ENCODE measurements around the gene DGKA. TPM values are rescaled to one million over a fixed set of nuclear protein-coding genes. Genes with fewer than 3 reads are reported as not detected.

Gene DGKA
- total and polyA plus RNA-seq, 4 donors = 41.4 to 86.5 (median 79.8) TPM

- no peaks in the 10 kb centered on the region for H3K36me3 ChIP-seq (ENCODE audit: control insufficient read depth in 1 of 2, insufficient read depth in 2 of 2, low read length in 1 of 2)
- ATAC-seq (ENCODE audit: low FRiP score) (no peak), DNase-seq (no peak)
- no peaks in the 10 kb centered on the region for H3K4me1 ChIP-seq (ENCODE audit: control insufficient read depth in 1 of 2, insufficient read depth in 2 of 2, low read length in 2 of 2)
- no peak overlapping the region for H3K4me3 ChIP-seq (ENCODE audit: low read length in 2 of 2)
- intact Hi-C loops (cut with DNase I) = loop anchor here in 1 of 2 donors (10.0 kb wide), 1 partner anchor 235 kb away; no protein-coding TSS in a partner anchor
- H3K9me3 ChIP-seq (ENCODE audit: control insufficient read depth, low read length) = no peaks in the 10 kb centered on the region
- H3K27me3 ChIP-seq (ENCODE audit: control insufficient read depth in 1 of 2, insufficient read depth in 2 of 2, low read length in 1 of 2) = no peaks in the 10 kb centered on the region
- H3K27ac ChIP-seq (ENCODE audit: low read depth in 1 of 2, low read length in 2 of 2) = no peak overlapping the region
- WGBS, 2 donors = 76 to 81% methylated on average over 4 of the region's 4 CpGs
These were observed 38.4 kb downstream of the DGKA start for GRCh38 chr12:55969356-55969755.

DNA sequence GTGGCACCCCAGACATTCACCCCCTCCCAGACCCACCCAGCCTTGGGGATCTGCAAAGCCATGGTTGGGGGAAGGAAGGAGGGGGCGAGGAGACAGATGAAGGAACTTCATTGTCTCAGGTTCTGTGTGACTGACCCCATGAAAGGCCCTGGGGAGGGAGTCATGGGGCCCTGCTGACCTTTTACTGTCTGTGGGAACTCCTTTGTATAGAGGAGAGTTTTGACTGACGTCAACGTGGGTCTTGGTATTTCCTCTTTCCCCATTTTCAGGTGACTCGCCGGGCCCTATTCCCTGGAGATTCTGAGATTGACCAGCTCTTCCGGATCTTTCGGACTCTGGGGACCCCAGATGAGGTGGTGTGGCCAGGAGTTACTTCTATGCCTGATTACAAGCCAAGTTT, 39.8 kb downstream of the DGKA start:
- Histone ChIP-seq H3K27ac (ENCODE audit: low read depth in 1 of 2, low read length in 2 of 2) (no peak overlapping the region), H3K4me1 (ENCODE audit: control insufficient read depth in 1 of 2, insufficient read depth in 2 of 2, low read length in 2 of 2) (peaks cover 0 to 3% of the 10 kb centered on the region in 2 donors)
- intact Hi-C loops (cut with DNase I) = loop anchor here in 1 of 2 donors (5.0 kb wide), 1 partner anchor 38 kb away; the partner anchor contains the start of gene DGKA

DNA sequence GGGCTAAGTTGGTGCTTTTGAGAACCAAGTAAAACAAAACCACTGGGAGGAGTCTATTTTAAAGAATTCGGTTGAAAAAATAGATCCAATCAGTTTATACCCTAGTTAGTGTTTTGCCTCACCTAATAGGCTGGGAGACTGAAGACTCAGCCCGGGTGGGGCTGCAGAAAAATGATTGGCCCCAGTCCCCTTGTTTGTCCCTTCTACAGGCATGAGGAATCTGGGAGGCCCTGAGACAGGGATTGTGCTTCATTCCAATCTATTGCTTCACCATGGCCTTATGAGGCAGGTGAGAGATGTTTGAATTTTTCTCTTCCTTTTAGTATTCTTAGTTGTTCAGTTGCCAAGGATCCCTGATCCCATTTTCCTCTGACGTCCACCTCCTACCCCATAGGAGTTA, 41.1 kb downstream of the DGKA start:
- no peak for DNase-seq
- peak overlapping the region in 1 of 2 donors; percentile 56 for H3K27ac ChIP-seq (ENCODE audit: low read depth in 1 of 2, low read length in 2 of 2)
- ATAC-seq (ENCODE audit: low FRiP score) = no peak
- H3K9me3 ChIP-seq (ENCODE audit: control insufficient read depth, low read length) = no peaks in the 10 kb centered on the region
- no peaks in the 10 kb centered on the region for H3K36me3 ChIP-seq (ENCODE audit: control insufficient read depth in 1 of 2, insufficient read depth in 2 of 2, low read length in 1 of 2)
- H3K4me1 ChIP-seq (ENCODE audit: control insufficient read depth in 1 of 2, insufficient read depth in 2 of 2, low read length in 2 of 2) = peaks cover 0 to 3% of the 10 kb centered on the region in 2 donors
- no peak overlapping the region for H3K4me3 ChIP-seq (ENCODE audit: low read length in 2 of 2)
- intact Hi-C loops (cut with DNase I) = loop anchor here in 1 of 2 donors (5.0 kb wide), 1 partner anchor 40 kb away; the partner anchor contains the start of gene DGKA
- WGBS, 2 donors = 33 to 42% methylated on average over 3 of the region's 3 CpGs
- no peaks in the 10 kb centered on the region for H3K27me3 ChIP-seq (ENCODE audit: control insufficient read depth in 1 of 2, insufficient read depth in 2 of 2, low read length in 1 of 2)

More for the DNA sequence above, 39.8 kb downstream of the DGKA start:
- DNase-seq (no peak), ATAC-seq (ENCODE audit: low FRiP score) (no peak)
- H3K36me3 ChIP-seq (ENCODE audit: control insufficient read depth in 1 of 2, insufficient read depth in 2 of 2, low read length in 1 of 2) = no peaks in the 10 kb centered on the region
- 89% methylated on average over 7 of the region's 7 CpGs for WGBS, 2 donors
- no peak overlapping the region for H3K4me3 ChIP-seq (ENCODE audit: low read length in 2 of 2)
- no peaks in the 10 kb centered on the region for H3K27me3 ChIP-seq (ENCODE audit: control insufficient read depth in 1 of 2, insufficient read depth in 2 of 2, low read length in 1 of 2)
- no peaks in the 10 kb centered on the region for H3K9me3 ChIP-seq (ENCODE audit: control insufficient read depth, low read length)

DNA sequence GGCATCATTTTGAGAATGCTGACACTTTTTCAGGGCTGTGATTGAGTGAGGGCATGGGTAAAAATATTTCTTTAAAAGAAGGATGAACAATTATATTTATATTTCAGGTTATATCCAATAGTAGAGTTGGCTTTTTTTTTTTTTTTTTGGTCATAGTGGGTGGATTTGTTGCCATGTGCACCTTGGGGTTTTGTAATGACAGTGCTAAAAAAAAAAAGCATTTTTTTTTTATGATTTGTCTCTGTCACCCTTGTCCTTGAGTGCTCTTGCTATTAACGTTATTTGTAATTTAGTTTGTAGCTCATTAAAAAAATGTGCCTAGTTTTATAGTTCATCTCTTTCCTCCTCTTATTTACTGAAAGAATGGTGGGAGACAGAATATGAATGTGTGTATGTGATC, 41.5 kb downstream of the DGKA start:
- WGBS, 2 donors = 18 to 24% methylated on average over 1 of the region's 1 CpG
- intact Hi-C loops (cut with DNase I) = loop anchor here in 1 of 2 donors (5.0 kb wide), 1 partner anchor 40 kb away; the partner anchor contains the start of gene DGKA

DNA sequence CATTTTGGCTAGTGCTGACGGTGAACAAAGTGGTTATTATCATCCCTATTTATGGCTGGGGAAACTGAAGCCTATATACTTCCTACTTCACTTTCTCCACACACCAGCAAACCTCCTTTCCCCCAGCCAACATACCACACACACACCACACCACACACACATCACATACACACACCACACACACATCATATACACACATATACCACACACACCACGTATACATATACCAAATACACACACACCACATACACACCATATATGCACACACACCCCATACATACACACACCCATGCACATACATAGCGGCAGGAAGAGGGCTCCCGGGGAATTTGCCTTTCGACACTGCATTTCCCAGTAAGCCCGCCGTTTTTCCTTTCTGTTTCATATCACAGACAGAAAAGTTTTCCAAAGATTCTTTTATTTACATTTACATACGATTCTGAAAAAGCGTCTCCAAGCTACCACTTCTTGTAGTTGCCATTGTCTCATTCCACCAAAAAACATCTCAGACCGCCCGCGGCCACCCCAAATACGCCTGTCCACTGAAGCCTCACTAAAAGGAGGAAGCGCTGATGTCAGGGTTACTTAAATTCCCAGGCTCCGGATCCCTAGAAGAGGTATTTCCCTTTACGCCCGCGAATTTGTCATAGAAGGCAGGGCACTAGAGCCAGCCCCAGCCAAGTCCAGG, 42.1 kb downstream of the DGKA start:
- Histone ChIP-seq H3K9me3 (ENCODE audit: control insufficient read depth, low read length) (no peaks in the 10 kb centered on the region), H3K36me3 (ENCODE audit: control insufficient read depth in 1 of 2, insufficient read depth in 2 of 2, low read length in 1 of 2) (no peaks in the 10 kb centered on the region), H3K4me3 (ENCODE audit: low read length in 2 of 2) (peak overlapping the region; percentile 57 to 78), H3K4me1 (ENCODE audit: control insufficient read depth in 1 of 2, insufficient read depth in 2 of 2, low read length in 2 of 2) (peaks cover 0 to 3% of the 10 kb centered on the region in 2 donors), H3K27me3 (ENCODE audit: control insufficient read depth in 1 of 2, insufficient read depth in 2 of 2, low read length in 1 of 2) (no peaks in the 10 kb centered on the region), H3K27ac (ENCODE audit: low read depth in 1 of 2, low read length in 2 of 2) (peak overlapping the region in 1 of 2 donors; percentile 90)
- 0% methylated on average over 18 of the region's 18 CpGs for WGBS, 2 donors
- ATAC-seq (ENCODE audit: low FRiP score) = no peak
- intact Hi-C loops (cut with DNase I) = loop anchor here in 1 of 2 donors (5.0 kb wide), 1 partner anchor 41 kb away; the partner anchor contains the start of gene DGKA
- no peak for DNase-seq

More for the DNA sequence above, 41.5 kb downstream of the DGKA start:
- DNase-seq (no peak), ATAC-seq (ENCODE audit: low FRiP score) (no peak)
- Histone ChIP-seq H3K4me1 (ENCODE audit: control insufficient read depth in 1 of 2, insufficient read depth in 2 of 2, low read length in 2 of 2) (peaks cover 0 to 3% of the 10 kb centered on the region in 2 donors), H3K4me3 (ENCODE audit: low read length in 2 of 2) (no peak overlapping the region), H3K27ac (ENCODE audit: low read depth in 1 of 2, low read length in 2 of 2) (peak overlapping the region in 1 of 2 donors; percentile 90), H3K27me3 (ENCODE audit: control insufficient read depth in 1 of 2, insufficient read depth in 2 of 2, low read length in 1 of 2) (no peaks in the 10 kb centered on the region), H3K36me3 (ENCODE audit: control insufficient read depth in 1 of 2, insufficient read depth in 2 of 2, low read length in 1 of 2) (no peaks in the 10 kb centered on the region), H3K9me3 (ENCODE audit: control insufficient read depth, low read length) (no peaks in the 10 kb centered on the region)

GRCh38 chr12:55973599-55974307, 42.8 kb downstream of the DGKA start, which contains the start of gene RAB5B:
Gene RAB5B (plus strand): TSS chr12:55974078. CDS start chr12:55986961, 12,883 bp downstream.
- DNase-seq (peak; percentile 98 to 100), ATAC-seq (ENCODE audit: low FRiP score) (peak; percentile 97)
- Histone ChIP-seq H3K36me3 (ENCODE audit: control insufficient read depth in 1 of 2, insufficient read depth in 2 of 2, low read length in 1 of 2) (no peaks in the 10 kb centered on the region), H3K9me3 (ENCODE audit: control insufficient read depth, low read length) (no peaks in the 10 kb centered on the region), H3K27ac (ENCODE audit: low read depth in 1 of 2, low read length in 2 of 2) (peak within 1 kb of the TSS in 1 of 2 donors; percentile 94), H3K4me3 (ENCODE audit: low read length in 2 of 2) (peak within 1 kb of the TSS; percentile 78 to 98), H3K4me1 (ENCODE audit: control insufficient read depth in 1 of 2, insufficient read depth in 2 of 2, low read length in 2 of 2) (peaks cover 0 to 3% of the 10 kb centered on the region in 2 donors), H3K27me3 (ENCODE audit: control insufficient read depth in 1 of 2, insufficient read depth in 2 of 2, low read length in 1 of 2) (no peaks in the 10 kb centered on the region)
- intact Hi-C loops (cut with DNase I) = loop anchor here in 1 of 2 donors (5.0 kb wide), 1 partner anchor 41 kb away; the partner anchor contains the start of gene DGKA
- WGBS, 2 donors = 0 to 1% methylated on average over 39 of the region's 39 CpGs

DNA sequence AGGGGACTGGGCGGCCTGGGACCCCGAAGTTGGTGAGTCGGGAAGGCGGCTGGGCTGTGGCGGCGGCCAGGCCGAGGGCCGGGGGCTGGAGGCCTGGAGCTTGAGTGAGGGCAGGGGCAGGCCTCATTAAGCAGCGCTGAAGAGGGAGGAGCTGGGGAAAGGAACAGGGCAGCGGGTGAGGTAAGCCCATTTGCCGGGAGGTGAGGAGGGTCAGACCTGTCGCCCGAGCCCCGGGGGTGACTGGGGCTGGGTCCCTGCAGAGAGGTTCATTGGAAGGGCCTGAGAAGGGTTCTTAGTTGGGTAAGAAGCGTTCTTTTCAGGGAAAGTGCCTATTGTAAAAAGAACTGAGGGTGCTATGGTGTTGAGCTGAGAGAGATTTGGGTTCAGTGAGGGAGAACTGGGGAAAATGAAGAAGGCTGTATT, 43.4 kb downstream of the DGKA start:
- intact Hi-C loops (cut with DNase I) = loop anchor here in 1 of 2 donors (5.0 kb wide), 1 partner anchor 42 kb away; the partner anchor contains the start of gene DGKA
- DNase-seq (peak in 1 of 2 donors; percentile 75), ATAC-seq (ENCODE audit: low FRiP score) (peak; percentile 69)
- Histone ChIP-seq H3K36me3 (ENCODE audit: control insufficient read depth in 1 of 2, insufficient read depth in 2 of 2, low read length in 1 of 2) (no peaks in the 10 kb centered on the region), H3K4me1 (ENCODE audit: control insufficient read depth in 1 of 2, insufficient read depth in 2 of 2, low read length in 2 of 2) (peaks cover 0 to 3% of the 10 kb centered on the region in 2 donors), H3K4me3 (ENCODE audit: low read length in 2 of 2) (peak overlapping the region; percentile 78 to 98), H3K27me3 (ENCODE audit: control insufficient read depth in 1 of 2, insufficient read depth in 2 of 2, low read length in 1 of 2) (no peaks in the 10 kb centered on the region), H3K9me3 (ENCODE audit: control insufficient read depth, low read length) (no peaks in the 10 kb centered on the region), H3K27ac (ENCODE audit: low read depth in 1 of 2, low read length in 2 of 2) (peak overlapping the region in 1 of 2 donors; percentile 94)
- 0 to 1% methylated on average over 15 of the region's 15 CpGs for WGBS, 2 donors

DNA sequence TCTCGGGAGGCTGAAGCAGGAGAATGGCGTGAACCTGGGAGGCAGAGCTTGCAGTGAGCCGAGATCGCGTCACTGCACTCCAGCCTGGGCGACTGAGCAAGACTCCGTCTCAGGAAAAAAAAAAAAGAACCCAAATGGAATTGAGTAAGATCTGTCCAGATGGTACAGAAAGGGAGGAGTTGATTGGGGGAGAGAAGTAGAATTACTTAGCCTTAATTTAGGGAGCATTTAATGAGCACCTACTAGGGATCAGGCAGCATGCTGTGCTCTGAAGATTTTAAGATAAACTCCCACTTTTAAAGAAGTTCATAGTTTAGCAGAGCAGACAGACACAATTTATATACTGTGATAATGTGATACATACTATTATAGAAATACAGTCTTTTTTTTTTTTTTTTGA, 47.4 kb downstream of the DGKA start:
- H3K4me1 ChIP-seq (ENCODE audit: control insufficient read depth in 1 of 2, insufficient read depth in 2 of 2, low read length in 2 of 2) = peaks cover 0 to 3% of the 10 kb centered on the region in 2 donors
- ATAC-seq (ENCODE audit: low FRiP score) (no peak), DNase-seq (no peak)
- H3K9me3 ChIP-seq (ENCODE audit: control insufficient read depth, low read length) = no peaks in the 10 kb centered on the region
- H3K4me3 ChIP-seq (ENCODE audit: low read length in 2 of 2) = no peak overlapping the region
- no peak overlapping the region for H3K27ac ChIP-seq (ENCODE audit: low read depth in 1 of 2, low read length in 2 of 2)
- H3K36me3 ChIP-seq (ENCODE audit: control insufficient read depth in 1 of 2, insufficient read depth in 2 of 2, low read length in 1 of 2) = no peaks in the 10 kb centered on the region
- 97% methylated on average over 7 of the region's 7 CpGs for WGBS, 2 donors
- H3K27me3 ChIP-seq (ENCODE audit: control insufficient read depth in 1 of 2, insufficient read depth in 2 of 2, low read length in 1 of 2) = no peaks in the 10 kb centered on the region
- intact Hi-C loops (cut with DNase I) = no loop called here

Measured in aorta (tissue), 5 donors.